ENCODE measurements around the gene CLEC4D. TPM values are rescaled to one million over a fixed set of nuclear protein-coding genes. Genes with fewer than 3 reads are reported as not detected.

The CLEC4D gene
- total RNA-seq, 1 donor from 2014 or later = 0.67 TPM

DNA sequence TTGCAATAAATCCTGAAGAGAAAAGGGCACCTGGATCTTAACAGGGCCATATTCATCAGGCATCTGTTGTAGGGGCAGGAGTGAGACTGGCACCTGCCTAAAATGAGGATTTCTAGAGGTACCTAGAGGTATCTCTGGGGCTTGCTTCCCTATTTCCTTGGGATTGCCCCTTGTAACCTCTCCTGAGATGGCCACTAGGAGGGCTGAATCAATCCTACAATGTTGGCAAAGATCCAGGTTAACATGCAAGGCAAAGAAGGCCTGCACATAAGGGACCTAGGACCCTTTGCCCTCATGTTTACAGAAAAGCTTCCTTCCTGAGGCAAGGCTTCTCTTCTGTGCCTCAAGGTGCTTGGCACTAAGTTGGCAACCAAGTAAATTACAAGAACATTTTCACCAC, 53.2 kb downstream of the CLEC4D start:
- intact Hi-C loops (cut with DNase I) = no loop called here
- ATAC-seq (no peak), DNase-seq (ENCODE audit: low spot score) (no peak)

Other genes with a start within 250 kb of the CLEC4D start
- not detected for gene CLEC6A, start 57.5 kb upstream of the CLEC4D start, total RNA-seq
- gene CLEC4E, start 27.4 kb downstream of the CLEC4D start, total RNA-seq = 2.6 TPM
- 0.40 TPM for gene AICDA, start 99.4 kb downstream of the CLEC4D start, total RNA-seq
- 387 TPM for gene MFAP5, start 149.3 kb downstream of the CLEC4D start, total RNA-seq
- gene RIMKLB, start 184.5 kb downstream of the CLEC4D start, total RNA-seq = 79.8 TPM

Data from sciatic nerve (tissue), 2 donors.